Middle frontal gyrus (tissue), 1 donor: ENCODE measurements around the gene FBXO40.

ENCODE experiments used
- DNase-seq: peaks from one replicate; pipeline ENCODE4 v3.0.0-alpha.2; 2015; ENCODE audit warnings: low spot score; ENCODE audit errors: extremely low spot score

The FBXO40 gene

GRCh38 chr3:121661376-121661775 lies 68.2 kb downstream of the FBXO40 start:
- no peak for DNase-seq

DNA sequence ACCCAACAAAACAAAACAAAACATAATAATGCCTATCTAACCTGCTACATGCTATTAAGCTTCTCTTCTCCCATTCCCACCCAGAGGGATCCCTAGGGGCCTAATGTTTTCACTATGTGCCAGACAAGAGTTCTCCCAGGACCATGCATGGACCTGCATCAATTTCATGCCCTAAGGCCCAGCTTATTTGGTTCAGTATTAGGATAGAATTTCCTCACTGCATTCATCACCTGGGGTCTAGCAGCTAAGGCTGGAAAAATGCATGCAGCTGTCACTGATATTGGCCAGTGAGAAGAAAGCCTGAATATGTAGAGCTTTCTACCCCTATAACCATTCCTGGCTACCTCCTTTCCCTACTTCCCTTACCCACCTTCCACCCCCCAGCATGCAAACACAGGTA lies 69.6 kb downstream of the FBXO40 start:
- no peak for DNase-seq

- no peak for DNase-seq
Measured at GRCh38 chr3:121663171-121663847, 70.1 kb downstream of the FBXO40 start.

DNA sequence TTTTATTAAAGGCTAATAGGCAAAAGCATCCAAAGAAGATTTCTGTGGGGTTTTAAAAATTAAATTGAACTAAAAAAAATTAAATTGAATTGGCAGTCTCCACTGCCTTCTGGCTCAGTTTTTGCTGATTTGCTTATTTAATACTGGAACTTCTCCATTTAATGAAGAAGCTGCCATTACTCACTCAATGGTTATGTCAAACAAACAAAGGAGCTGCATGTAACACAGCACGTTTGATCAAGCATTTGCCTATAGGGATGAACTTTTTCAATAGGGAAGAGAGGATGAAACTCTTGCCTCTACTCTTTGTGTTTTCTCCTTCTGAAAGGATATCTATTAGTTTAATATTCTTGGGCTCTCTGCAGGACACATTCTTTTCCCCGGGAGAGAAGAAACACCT lies 72.3 kb downstream of the FBXO40 start:
- no peak for DNase-seq

DNA sequence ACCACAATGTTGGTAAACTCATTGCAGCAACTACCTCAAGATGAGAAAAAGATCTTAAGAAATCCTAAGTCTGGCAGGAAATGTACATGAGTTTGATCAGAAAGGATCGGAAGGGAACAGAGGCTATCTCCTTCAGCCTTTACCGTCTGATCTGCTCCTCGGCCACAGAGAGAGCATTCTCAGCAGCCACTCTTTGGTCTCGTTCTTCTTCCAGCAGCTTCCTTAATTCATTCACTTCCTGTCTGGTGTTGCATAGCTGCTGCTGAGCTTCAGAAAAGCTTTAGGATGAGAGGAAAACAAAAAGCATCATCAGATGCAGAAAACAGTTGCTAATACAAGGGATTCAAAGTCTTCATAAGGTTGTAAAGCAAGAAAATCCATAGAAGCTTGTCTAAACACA lies 74.2 kb downstream of the FBXO40 start:
- DNase-seq = no peak

DNA sequence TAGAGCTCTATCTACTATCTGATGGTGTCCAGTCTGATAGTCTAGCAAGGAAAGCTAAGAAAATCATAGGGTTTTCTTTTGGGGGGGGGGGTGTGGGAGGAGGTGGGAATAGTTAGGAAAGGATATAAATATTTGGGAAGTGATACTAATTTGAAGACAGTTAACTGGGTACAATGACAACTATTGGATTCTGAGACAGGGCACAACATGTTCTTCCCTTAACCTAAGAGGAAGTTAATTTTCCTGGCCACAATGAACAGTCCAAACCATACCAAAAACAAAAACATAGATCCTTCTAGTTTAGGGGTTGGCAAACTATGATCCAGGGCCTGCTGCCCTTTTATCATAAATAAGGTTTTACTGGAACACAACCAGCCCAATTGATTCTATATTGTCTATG lies 77.5 kb downstream of the FBXO40 start:
- no peak for DNase-seq

DNA sequence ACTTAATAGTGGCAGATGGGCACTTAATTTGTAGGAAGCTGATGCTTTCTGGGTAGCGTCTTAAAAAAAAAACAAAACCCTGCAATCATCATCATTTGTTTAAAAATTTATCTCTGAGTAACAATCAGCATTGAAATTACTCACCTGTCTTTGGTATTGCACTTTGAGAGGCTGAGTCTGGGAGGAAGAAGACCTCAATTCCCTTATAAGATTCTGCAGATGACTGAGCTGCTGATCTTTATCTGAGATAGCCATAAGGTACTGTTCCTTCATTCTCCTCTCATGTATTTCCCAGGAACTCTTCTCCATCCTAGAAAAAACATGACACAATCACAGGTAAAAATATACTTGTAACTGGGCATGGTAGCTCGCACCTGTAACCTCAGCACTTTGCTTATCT lies 84.0 kb downstream of the FBXO40 start:
- DNase-seq = no peak
